Activated CD8-positive, alpha-beta T cell treated with anti-CD3 and anti-CD28 coated beads, Interleukin-2, amount 10 ng/mL, durations not matched to agents 7 days and 5 days (primary cell): ENCODE data around the gene NADSYN1. TPM values are rescaled to one million over a fixed set of nuclear protein-coding genes. Genes with fewer than 3 reads are reported as not detected.

Experiments used
- ATAC-seq: fragments of 150-1000 bp; cut with Tn5 transposase; one replicate; pipeline ENCODE4 v1.10.0; 2021; ENCODE audit warnings: moderate library complexity
- CTCF ChIA-PET: fragments of 350-600 bp; sonication (Branson Sonifier 250); formaldehyde crosslinking; loops from one replicate; lab custom pipeline; 2021; ENCODE audit warnings: antibody characterized with exemption; lab: Charles Lee
- POLR2A ChIA-PET: fragments of 350-600 bp; sonication (Branson Sonifier 250); formaldehyde crosslinking; loops from one replicate; lab custom pipeline; 2021; ENCODE audit warnings: antibody characterized with exemption; lab: Charles Lee
- DNase-seq: peaks from one replicate; pipeline ENCODE4 v3.0.0-alpha.2; 2020
- H3K27ac Mint-ChIP-seq: one replicate; pipeline ENCODE4 v1.8.0; 2021; ENCODE audit warnings: mild to moderate bottlenecking, mixed read lengths
- H3K27me3 Mint-ChIP-seq: one replicate; pipeline ENCODE4 v1.8.0; 2021; ENCODE audit warnings: low read depth, mixed read lengths
- H3K36me3 Mint-ChIP-seq: one replicate; pipeline ENCODE4 v1.8.0; 2021; ENCODE audit warnings: low read depth, mixed read lengths
- H3K4me1 Mint-ChIP-seq: one replicate; pipeline ENCODE4 v1.8.0; 2021; ENCODE audit warnings: low read depth, mixed read lengths
- H3K4me3 Mint-ChIP-seq: one replicate; pipeline ENCODE4 v1.8.0; 2021; ENCODE audit warnings: mild to moderate bottlenecking, mixed read lengths
- H3K9me3 Mint-ChIP-seq: one replicate; pipeline ENCODE4 v1.8.0; 2022; ENCODE audit warnings: mixed read lengths; ENCODE audit not compliant: insufficient read depth
- total RNA-seq, 2 experiments: library from RNA; stranded (reverse); gene quantifications; one replicate each; pipeline ENCODE4 v1.2.3, GENCODE V29; 2021

NADSYN1 gene
- total RNA-seq, 2 experiments from 2014 or later, result 118 to 127 TPM

- Mint-ChIP-seq H3K9me3 (no peaks in the 10 kb centered on the region), H3K4me1 (no peaks in the 10 kb centered on the region), H3K27ac (no peak overlapping the region), H3K36me3 (no peaks in the 10 kb centered on the region), H3K4me3 (no peak overlapping the region), H3K27me3 (peaks cover 2% of the 10 kb centered on the region)
- POLR2A ChIA-PET, result interaction anchor here (0.6 kb wide), 1 partner anchor 10 kb away, joined by 6 read pairs; no protein-coding TSS in a partner anchor
- CTCF ChIA-PET, result no interaction called here
- DNase-seq, result no peak
- ATAC-seq, result no peak
Observed at GRCh38 chr11:71423181-71423790, 29.7 kb upstream of the NADSYN1 start.

- H3K27ac Mint-ChIP-seq, result no peak overlapping the region
- ChIA-PET CTCF (interaction anchor here (1.2 kb wide), 1 partner anchor 22 kb away, joined by 3 read pairs; the partner anchor contains the start of gene DHCR7), POLR2A (no interaction called here)
- no peak overlapping the region for H3K4me3 Mint-ChIP-seq
- no peaks in the 10 kb centered on the region for H3K36me3 Mint-ChIP-seq
- DNase-seq, result no peak
- ATAC-seq, result no peak
- peaks cover 8% of the 10 kb centered on the region for H3K4me1 Mint-ChIP-seq
- no peaks in the 10 kb centered on the region for H3K9me3 Mint-ChIP-seq
- H3K27me3 Mint-ChIP-seq, result no peaks in the 10 kb centered on the region
Observed at GRCh38 chr11:71425409-71425808, 27.6 kb upstream of the NADSYN1 start.

GRCh38 chr11:71425860-71426259, 27.1 kb upstream of the NADSYN1 start:
- H3K4me3 Mint-ChIP-seq, result no peak overlapping the region
- POLR2A ChIA-PET, result no interaction called here

GRCh38 chr11:71426413-71426812, 26.6 kb upstream of the NADSYN1 start:
- Mint-ChIP-seq H3K27me3 (no peaks in the 10 kb centered on the region), H3K36me3 (no peaks in the 10 kb centered on the region), H3K9me3 (no peaks in the 10 kb centered on the region), H3K27ac (no peak overlapping the region), H3K4me3 (no peak overlapping the region), H3K4me1 (peaks cover 8% of the 10 kb centered on the region)
- DNase-seq, result no peak
- ATAC-seq, result no peak
- POLR2A ChIA-PET, result no interaction called here
- CTCF ChIA-PET, result interaction anchor here (0.9 to 1.2 kb wide), 2 partner anchors 10 to 21 kb away, joined by 3 to 4 read pairs; partner anchors contain the start of gene DHCR7

More at GRCh38 chr11:71425860-71426259, 27.1 kb upstream of the NADSYN1 start:
- CTCF ChIA-PET, result interaction anchor here (0.9 to 1.2 kb wide), 2 partner anchors 10 to 22 kb away, joined by 3 to 4 read pairs; partner anchors contain the start of gene DHCR7
- Mint-ChIP-seq H3K27me3 (no peaks in the 10 kb centered on the region), H3K4me1 (peaks cover 8% of the 10 kb centered on the region), H3K27ac (no peak overlapping the region), H3K9me3 (no peaks in the 10 kb centered on the region), H3K36me3 (no peaks in the 10 kb centered on the region)
- DNase-seq (no peak), ATAC-seq (no peak)

- no peak for DNase-seq
- ChIA-PET POLR2A (no interaction called here), CTCF (no interaction called here)
- Mint-ChIP-seq H3K27me3 (no peaks in the 10 kb centered on the region), H3K4me3 (no peak overlapping the region), H3K36me3 (no peaks in the 10 kb centered on the region), H3K9me3 (no peaks in the 10 kb centered on the region), H3K4me1 (peaks cover 8% of the 10 kb centered on the region), H3K27ac (peak overlapping the region; percentile 52)
- no peak for ATAC-seq
Observed at GRCh38 chr11:71428861-71429435, 24.1 kb upstream of the NADSYN1 start.

GRCh38 chr11:71429701-71430100, 23.3 kb upstream of the NADSYN1 start:
- H3K4me1 Mint-ChIP-seq, result peaks cover 8% of the 10 kb centered on the region
- ChIA-PET CTCF (no interaction called here), POLR2A (no interaction called here)
- no peak overlapping the region for H3K4me3 Mint-ChIP-seq
- DNase-seq (no peak), ATAC-seq (no peak)
- H3K27ac Mint-ChIP-seq, result no peak overlapping the region
- H3K36me3 Mint-ChIP-seq, result peaks cover 4% of the 10 kb centered on the region
- no peaks in the 10 kb centered on the region for H3K9me3 Mint-ChIP-seq
- H3K27me3 Mint-ChIP-seq, result no peaks in the 10 kb centered on the region

- Mint-ChIP-seq H3K4me3 (no peak overlapping the region), H3K4me1 (peaks cover 8% of the 10 kb centered on the region), H3K9me3 (no peaks in the 10 kb centered on the region), H3K27me3 (no peaks in the 10 kb centered on the region), H3K27ac (no peak overlapping the region), H3K36me3 (peaks cover 7% of the 10 kb centered on the region)
- ATAC-seq, result no peak
- ChIA-PET CTCF (no interaction called here), POLR2A (no interaction called here)
- DNase-seq, result no peak
Observed at GRCh38 chr11:71430166-71430565, 22.8 kb upstream of the NADSYN1 start.

GRCh38 chr11:71431271-71431670, 21.7 kb upstream of the NADSYN1 start:
- DNase-seq, result no peak
- ATAC-seq, result no peak
- peaks cover 8% of the 10 kb centered on the region for H3K4me1 Mint-ChIP-seq
- H3K36me3 Mint-ChIP-seq, result peaks cover 11% of the 10 kb centered on the region
- H3K9me3 Mint-ChIP-seq, result no peaks in the 10 kb centered on the region
- CTCF ChIA-PET, result no interaction called here
- POLR2A ChIA-PET, result no interaction called here
- H3K4me3 Mint-ChIP-seq, result no peak overlapping the region
- no peak overlapping the region for H3K27ac Mint-ChIP-seq
- no peaks in the 10 kb centered on the region for H3K27me3 Mint-ChIP-seq

GRCh38 chr11:71432761-71433647, 20.0 kb upstream of the NADSYN1 start:
- POLR2A ChIA-PET, result no interaction called here
- CTCF ChIA-PET, result no interaction called here
- DNase-seq, result no peak
- H3K9me3 Mint-ChIP-seq, result no peaks in the 10 kb centered on the region
- no peak for ATAC-seq
- H3K27me3 Mint-ChIP-seq, result no peaks in the 10 kb centered on the region
- H3K4me3 Mint-ChIP-seq, result no peak overlapping the region
- no peak overlapping the region for H3K27ac Mint-ChIP-seq
- peaks cover 8% of the 10 kb centered on the region for H3K4me1 Mint-ChIP-seq
- H3K36me3 Mint-ChIP-seq, result peaks cover 13% of the 10 kb centered on the region

GRCh38 chr11:71433648-71434450, 19.2 kb upstream of the NADSYN1 start:
- no peak for DNase-seq
- no peak overlapping the region for H3K27ac Mint-ChIP-seq
- ChIA-PET POLR2A (no interaction called here), CTCF (no interaction called here)
- no peak for ATAC-seq
- H3K36me3 Mint-ChIP-seq, result peaks cover 18% of the 10 kb centered on the region
- peaks cover 8% of the 10 kb centered on the region for H3K4me1 Mint-ChIP-seq
- H3K9me3 Mint-ChIP-seq, result no peaks in the 10 kb centered on the region
- H3K27me3 Mint-ChIP-seq, result no peaks in the 10 kb centered on the region
- H3K4me3 Mint-ChIP-seq, result no peak overlapping the region

- CTCF ChIA-PET, result no interaction called here
- Mint-ChIP-seq H3K4me1 (peaks cover 1% of the 10 kb centered on the region), H3K4me3 (no peak overlapping the region), H3K27ac (no peak overlapping the region), H3K27me3 (no peaks in the 10 kb centered on the region), H3K9me3 (no peaks in the 10 kb centered on the region), H3K36me3 (peaks cover 21% of the 10 kb centered on the region)
- DNase-seq (no peak), ATAC-seq (no peak)
- POLR2A ChIA-PET, result no interaction called here
Observed at GRCh38 chr11:71434576-71435130, 18.4 kb upstream of the NADSYN1 start.
